Non-pigmented ciliary epithelial cell (primary cell): ENCODE data around the gene DIS3L.
"Not testable (repeated sequence)": the region's sequence is repeated elsewhere in the genome, so short reads cannot be mapped to it uniquely, and the experiment has no call there.

Experiments used
- DNase-seq: peaks from one replicate; pipeline ENCODE4 v3.0.0-alpha.2; 2010; ENCODE audit warnings: low read depth

DIS3L gene

GRCh38 chr15:66293419-66294156, at the start of gene DIS3L:
Gene DIS3L, plus strand, starts transcription at chr15:66293568. Its CDS starts 29 bp downstream, at chr15:66293597.
- no peak for DNase-seq

- DNase-seq: not testable (repeated sequence)
These were observed 47.5 kb upstream of the DIS3L start for GRCh38 chr15:66245832-66246231.

- no peak for DNase-seq
These were observed 46.4 kb upstream of the DIS3L start for GRCh38 chr15:66246937-66247336.

- DNase-seq: no peak
These were observed 43.7 kb upstream of the DIS3L start for GRCh38 chr15:66249605-66250174.

- no peak for DNase-seq
These were observed 42.1 kb upstream of the DIS3L start for GRCh38 chr15:66251065-66251789.

- DNase-seq: no peak
These were observed 41.3 kb upstream of the DIS3L start for GRCh38 chr15:66251790-66252684.

- no peak for DNase-seq
These were observed 40.5 kb upstream of the DIS3L start for GRCh38 chr15:66252685-66253417.

- no peak for DNase-seq
These were observed 39.8 kb upstream of the DIS3L start, which contains the start of gene MEGF11 for GRCh38 chr15:66253418-66254088. Gene MEGF11, minus strand, starts transcription at chr15:66253750. Its CDS starts 125,347 bp downstream, at chr15:66128403.

GRCh38 chr15:66254089-66254950, 39.0 kb upstream of the DIS3L start:
- no peak for DNase-seq

- no peak for DNase-seq
These were observed 38.3 kb upstream of the DIS3L start for GRCh38 chr15:66254951-66255676.

GRCh38 chr15:66256692-66257091, 36.7 kb upstream of the DIS3L start:
- DNase-seq: no peak

GRCh38 chr15:66261056-66261455, 32.3 kb upstream of the DIS3L start:
- DNase-seq: no peak

- not testable (repeated sequence) for DNase-seq
These were observed 30.5 kb upstream of the DIS3L start for GRCh38 chr15:66262837-66263236.

- no peak for DNase-seq
These were observed 28.4 kb upstream of the DIS3L start for GRCh38 chr15:66264859-66265513.

- DNase-seq: no peak
These were observed 23.9 kb upstream of the DIS3L start for GRCh38 chr15:66269326-66270090.

GRCh38 chr15:66270932-66271331, 22.4 kb upstream of the DIS3L start:
- no peak for DNase-seq

GRCh38 chr15:66275352-66275751, 18.0 kb upstream of the DIS3L start:
- DNase-seq: no peak

- no peak for DNase-seq
These were observed 16.8 kb upstream of the DIS3L start for GRCh38 chr15:66276546-66276945.
